ENCODE data around the gene LRPAP1.

DNA sequence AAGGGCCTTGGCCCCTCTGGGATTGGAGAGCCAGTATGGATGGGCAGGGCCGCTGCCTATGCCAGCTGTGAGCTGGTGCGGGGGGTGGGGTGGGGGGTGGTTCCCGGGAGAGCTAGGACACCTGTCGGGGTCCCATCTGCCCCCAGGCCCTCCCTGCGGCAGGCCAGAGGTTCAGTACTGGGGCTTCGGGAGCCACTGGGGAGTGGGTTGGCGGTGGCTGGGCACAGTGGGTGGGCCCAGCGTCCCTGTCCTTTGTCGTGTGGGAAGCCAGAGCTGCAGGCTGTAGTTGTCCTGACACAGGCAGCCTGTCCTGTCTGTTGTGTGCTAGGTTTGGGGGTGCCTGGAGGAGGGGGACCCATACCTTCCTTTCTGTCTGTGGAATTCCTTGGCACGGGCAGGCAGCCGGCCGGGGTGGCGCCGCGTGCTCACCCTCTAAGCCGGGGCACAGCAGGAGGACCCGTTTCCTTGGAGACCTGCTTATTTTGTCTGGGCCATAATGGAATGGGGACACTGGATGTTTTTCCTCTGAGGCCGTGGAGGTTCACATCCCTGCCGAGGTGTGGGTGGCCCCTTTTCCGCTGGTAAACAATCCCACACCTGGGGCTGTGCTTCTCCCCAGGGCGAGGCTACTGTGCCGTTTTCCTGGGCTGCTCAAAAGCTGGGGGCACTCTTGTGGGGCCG, 54.3 kb downstream of the LRPAP1 start:
- TF ChIP-seq, protein P1, sequence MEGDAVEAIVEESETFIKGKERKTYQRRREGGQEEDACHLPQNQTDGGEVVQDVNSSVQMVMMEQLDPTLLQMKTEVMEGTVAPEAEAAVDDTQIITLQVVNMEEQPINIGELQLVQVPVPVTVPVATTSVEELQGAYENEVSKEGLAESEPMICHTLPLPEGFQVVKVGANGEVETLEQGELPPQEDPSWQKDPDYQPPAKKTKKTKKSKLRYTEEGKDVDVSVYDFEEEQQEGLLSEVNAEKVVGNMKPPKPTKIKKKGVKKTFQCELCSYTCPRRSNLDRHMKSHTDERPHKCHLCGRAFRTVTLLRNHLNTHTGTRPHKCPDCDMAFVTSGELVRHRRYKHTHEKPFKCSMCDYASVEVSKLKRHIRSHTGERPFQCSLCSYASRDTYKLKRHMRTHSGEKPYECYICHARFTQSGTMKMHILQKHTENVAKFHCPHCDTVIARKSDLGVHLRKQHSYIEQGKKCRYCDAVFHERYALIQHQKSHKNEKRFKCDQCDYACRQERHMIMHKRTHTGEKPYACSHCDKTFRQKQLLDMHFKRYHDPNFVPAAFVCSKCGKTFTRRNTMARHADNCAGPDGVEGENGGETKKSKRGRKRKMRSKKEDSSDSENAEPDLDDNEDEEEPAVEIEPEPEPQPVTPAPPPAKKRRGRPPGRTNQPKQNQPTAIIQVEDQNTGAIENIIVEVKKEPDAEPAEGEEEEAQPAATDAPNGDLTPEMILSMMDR (IDR thresholded peaks at IDR 0.05; ENCODE audit: poor library complexity) = no peak
- TF ChIP-seq EZH2 (IDR thresholded peaks at IDR 0.05; ENCODE audit: borderline replicate concordance) = no peak
